ENCODE results near the gene ARHGEF25.
"Not testable (repeated sequence)": the region's sequence is repeated elsewhere in the genome, so short reads cannot be mapped to it uniquely, and the experiment has no call there.

The ARHGEF25 gene

DNA sequence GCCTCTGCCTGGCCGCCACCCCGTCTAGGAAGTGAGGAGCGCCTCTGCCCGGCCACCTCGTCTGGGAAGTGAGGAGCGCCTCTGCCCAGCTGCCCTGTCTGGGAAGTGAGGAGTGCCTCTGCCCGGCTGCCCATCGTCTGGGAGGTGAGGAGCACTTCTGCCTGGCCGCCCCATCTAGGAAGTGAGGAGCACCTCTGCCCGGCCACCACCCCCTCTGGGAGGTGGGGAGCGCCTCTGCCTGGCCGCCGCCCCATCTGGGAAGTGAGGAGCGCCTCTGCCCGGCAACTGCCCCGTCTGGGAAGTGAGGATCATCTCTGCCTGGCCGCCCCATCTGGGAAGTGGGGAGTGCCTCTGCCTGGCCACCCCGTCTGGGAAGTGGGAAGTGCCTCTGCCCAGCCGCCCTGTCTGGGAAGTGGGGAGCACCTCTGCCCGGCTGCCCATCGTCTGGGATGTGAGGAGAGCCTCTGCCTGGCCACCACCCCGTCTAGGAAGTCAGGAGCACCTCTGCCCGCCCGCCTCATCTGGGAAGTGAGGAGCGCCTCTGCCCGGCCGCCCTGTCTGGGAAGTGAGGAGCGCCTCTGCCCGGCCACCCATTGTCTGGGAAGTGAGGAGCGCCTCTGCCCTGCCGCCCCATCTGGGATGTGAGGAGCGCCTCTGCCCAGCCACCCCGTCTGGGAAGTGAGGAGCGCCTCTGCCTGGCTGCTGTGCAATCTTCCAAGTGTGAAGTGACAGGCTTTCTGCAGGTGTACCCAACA is 54.0 kb downstream of the ARHGEF25 start:
- not testable (repeated sequence) for H3K36me3 ChIP-seq (ENCODE audit: control insufficient read depth, insufficient read depth, low read length); H2BK5ac ChIP-seq (ENCODE audit: low read length); H4K8ac ChIP-seq (ENCODE audit: low read depth, low read length); H3K4me3 ChIP-seq (ENCODE audit: low read length); H3K18ac ChIP-seq (ENCODE audit: low read length); H3K27me3 ChIP-seq (ENCODE audit: insufficient read depth, low read length, poor library complexity); H3K23ac ChIP-seq (ENCODE audit: low read length); H4K5ac ChIP-seq (ENCODE audit: low read length); H2AK5ac ChIP-seq (ENCODE audit: low read length); H2BK15ac ChIP-seq (replicated peaks; ENCODE audit: low read depth); H3K79me1 ChIP-seq (ENCODE audit: low read length); DNase-seq; H3K9ac ChIP-seq (ENCODE audit: low read length); H3K4me1 ChIP-seq (ENCODE audit: control insufficient read depth, low read depth, low read length); H3K56ac ChIP-seq (ENCODE audit: low read length); H3K79me2 ChIP-seq (ENCODE audit: control insufficient read depth, insufficient read depth, low read length); H3K4me2 ChIP-seq (ENCODE audit: low read length); H3K4ac ChIP-seq (ENCODE audit: low read depth, low read length); H2BK120ac ChIP-seq (ENCODE audit: low read depth, low read length); H3K27ac ChIP-seq (ENCODE audit: low read depth, low read length)
- no CpG with 5 or more reads among the region's 34 CpGs for WGBS (ENCODE audit: extremely low coverage, insufficient coverage, low lambda C conversion rate)

Data from mesendoderm (in vitro differentiated cells).